ENCODE data around the gene ADCY2.

- TF ChIP-seq POLR2A (IDR thresholded peaks at IDR 0.05; ENCODE audit: low read depth, low read length) (no peak), POLR2AphosphoS5 (IDR thresholded peaks at IDR 0.05; ENCODE audit: low read depth, low read length) (no peak), TAF1 (IDR thresholded peaks at IDR 0.05; ENCODE audit: borderline replicate concordance, low read depth, low read length) (no peak)
Observed at GRCh38 chr5:7868427-7868772, 472.5 kb downstream of the ADCY2 start.

All from GM12892 (cell line).